MG63 (cell line): ENCODE results near the gene STEEP1. TPM values are rescaled to one million over a fixed set of nuclear protein-coding genes. Genes with fewer than 3 reads are reported as not detected.
"Not testable (repeated sequence)": the region's sequence is repeated elsewhere in the genome, so short reads cannot be mapped to it uniquely, and the experiment has no call there.

Source experiments
- DNase-seq: peaks from one replicate; pipeline ENCODE4 v3.0.0-alpha.2; 2020
- H3K27me3 ChIP-seq: fragments of 250-450 bp; sonication (Bioruptor Pico); 2 replicates; pipeline ENCODE4 v1.5.1; 2020; ENCODE audit warnings: mild to moderate bottlenecking, moderate library complexity
- H3K36me3 ChIP-seq: fragments of 250-450 bp; sonication (Bioruptor Pico); 2 replicates; pipeline ENCODE4 v1.5.1; 2020; ENCODE audit warnings: mild to moderate bottlenecking, moderate library complexity
- H3K4me3 ChIP-seq: fragments of 250-450 bp; sonication (Bioruptor Pico); 2 replicates; pipeline ENCODE4 v1.5.1; 2020; ENCODE audit warnings: mild to moderate bottlenecking, moderate library complexity
- H3K9me3 ChIP-seq: fragments of 250-450 bp; sonication (Bioruptor Pico); 2 replicates; pipeline ENCODE4 v1.5.1; 2020; ENCODE audit warnings: mild to moderate bottlenecking, moderate library complexity
- total RNA-seq: library from RNA; depleted of rRNA; stranded (reverse); fragments of >200 nt; shearing (Covaris generic); gene quantifications from 2 replicates; pipeline ENCODE4 v1.2.3, GENCODE V29; 2014; ENCODE audit warnings: low replicate concordance

STEEP1 gene
- total RNA-seq, 1 experiment from 2014 or later, result 50.8 TPM

- DNase-seq, result peak; percentile 15
- H3K4me3 ChIP-seq, result no peak overlapping the region
- H3K9me3 ChIP-seq, result no peaks in the 10 kb centered on the region
- H3K36me3 ChIP-seq, result no peaks in the 10 kb centered on the region
- H3K27me3 ChIP-seq, result no peaks in the 10 kb centered on the region
Observed at GRCh38 chrX:119552508-119552907, 12.7 kb downstream of the STEEP1 start.

- Histone ChIP-seq H3K27me3 (no peaks in the 10 kb centered on the region), H3K9me3 (no peaks in the 10 kb centered on the region), H3K36me3 (no peaks in the 10 kb centered on the region), H3K4me3 (no peak overlapping the region)
- DNase-seq, result no peak
Observed at GRCh38 chrX:119549327-119550016, 15.7 kb downstream of the STEEP1 start.

GRCh38 chrX:119541188-119541587, 24.0 kb downstream of the STEEP1 start:
- H3K36me3 ChIP-seq, result no peaks in the 10 kb centered on the region
- peak; percentile 57 for DNase-seq
- H3K4me3 ChIP-seq, result no peak overlapping the region
- no peaks in the 10 kb centered on the region for H3K27me3 ChIP-seq
- no peaks in the 10 kb centered on the region for H3K9me3 ChIP-seq

GRCh38 chrX:119539872-119540271, 25.3 kb downstream of the STEEP1 start:
- H3K27me3 ChIP-seq, result no peaks in the 10 kb centered on the region
- no peaks in the 10 kb centered on the region for H3K9me3 ChIP-seq
- no peak for DNase-seq
- H3K4me3 ChIP-seq, result no peak overlapping the region
- H3K36me3 ChIP-seq, result no peaks in the 10 kb centered on the region

DNA sequence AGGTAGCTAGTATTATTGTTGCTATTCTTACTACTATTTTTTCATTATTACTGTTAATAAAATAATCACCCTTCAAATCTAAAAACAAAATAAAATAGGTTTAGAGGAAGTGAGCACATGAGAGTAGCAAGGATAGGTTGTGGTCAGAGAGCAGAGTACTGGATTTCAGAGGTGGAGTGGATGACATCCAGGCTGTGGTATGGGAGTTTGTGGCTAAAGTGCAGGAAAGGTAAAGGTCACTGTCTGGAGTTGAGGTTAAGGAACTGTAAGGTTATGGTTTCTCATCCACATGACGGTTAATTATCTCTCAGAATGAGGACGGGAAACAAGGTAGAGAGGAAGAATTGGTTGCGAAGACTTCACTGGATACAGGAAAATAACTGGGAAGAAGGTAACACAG, 27.7 kb downstream of the STEEP1 start:
- H3K27me3 ChIP-seq, result no peaks in the 10 kb centered on the region
- no peaks in the 10 kb centered on the region for H3K9me3 ChIP-seq
- H3K36me3 ChIP-seq, result no peaks in the 10 kb centered on the region
- no peak overlapping the region for H3K4me3 ChIP-seq
- no peak for DNase-seq

- Histone ChIP-seq H3K4me3 (no peak overlapping the region), H3K36me3 (no peaks in the 10 kb centered on the region), H3K9me3 (no peaks in the 10 kb centered on the region), H3K27me3 (no peaks in the 10 kb centered on the region)
- no peak for DNase-seq
Observed at GRCh38 chrX:119529345-119530276, 35.6 kb downstream of the STEEP1 start.

GRCh38 chrX:119523664-119524184, 41.5 kb downstream of the STEEP1 start:
- Histone ChIP-seq H3K4me3 (no peak overlapping the region), H3K9me3 (no peaks in the 10 kb centered on the region), H3K27me3 (no peaks in the 10 kb centered on the region), H3K36me3 (no peaks in the 10 kb centered on the region)
- DNase-seq, result no peak

- no peak overlapping the region for H3K4me3 ChIP-seq
- DNase-seq, result no peak
- H3K27me3 ChIP-seq, result no peaks in the 10 kb centered on the region
- H3K36me3 ChIP-seq, result no peaks in the 10 kb centered on the region
- H3K9me3 ChIP-seq, result no peaks in the 10 kb centered on the region
Observed at GRCh38 chrX:119521246-119521645, 44.0 kb downstream of the STEEP1 start.

GRCh38 chrX:119518371-119518770, 46.8 kb downstream of the STEEP1 start:
- Histone ChIP-seq H3K36me3 (no peaks in the 10 kb centered on the region), H3K4me3 (no peak overlapping the region), H3K27me3 (no peaks in the 10 kb centered on the region), H3K9me3 (no peaks in the 10 kb centered on the region)
- DNase-seq, result no peak

DNA sequence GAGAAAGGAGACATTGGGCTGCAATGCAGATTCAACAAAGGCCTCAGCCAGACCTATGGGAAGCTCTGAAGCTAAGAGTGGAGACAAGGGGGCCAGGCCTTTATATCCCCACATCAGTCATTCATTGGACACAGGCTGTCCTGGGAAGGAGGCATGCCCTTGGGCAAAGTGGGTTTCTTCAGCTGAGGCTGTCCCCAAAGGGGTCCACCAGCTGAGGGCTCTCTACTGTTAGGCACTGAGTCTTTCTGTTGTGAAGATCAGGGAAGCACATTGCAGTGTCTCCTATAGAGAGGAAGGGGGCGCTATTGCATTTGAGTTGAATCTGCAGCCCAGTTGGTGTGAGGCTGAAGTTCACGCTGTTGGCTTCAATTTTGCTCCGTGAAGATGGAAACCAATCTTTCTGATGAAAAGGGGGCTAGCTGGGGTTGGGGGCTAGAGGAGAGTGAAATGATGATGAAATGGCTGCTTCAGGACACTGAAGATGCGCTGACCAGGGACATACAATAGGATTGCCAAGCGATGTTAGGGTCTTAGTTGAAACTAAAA, 49.0 kb downstream of the STEEP1 start:
- no peaks in the 10 kb centered on the region for H3K36me3 ChIP-seq
- H3K27me3 ChIP-seq, result no peaks in the 10 kb centered on the region
- DNase-seq, result no peak
- no peaks in the 10 kb centered on the region for H3K9me3 ChIP-seq
- no peak overlapping the region for H3K4me3 ChIP-seq

- H3K9me3 ChIP-seq, result no peaks in the 10 kb centered on the region
- no peak overlapping the region for H3K4me3 ChIP-seq
- no peaks in the 10 kb centered on the region for H3K27me3 ChIP-seq
- peak; percentile 55 for DNase-seq
- H3K36me3 ChIP-seq, result no peaks in the 10 kb centered on the region
Observed at GRCh38 chrX:119512146-119512800, 52.9 kb downstream of the STEEP1 start.

DNA sequence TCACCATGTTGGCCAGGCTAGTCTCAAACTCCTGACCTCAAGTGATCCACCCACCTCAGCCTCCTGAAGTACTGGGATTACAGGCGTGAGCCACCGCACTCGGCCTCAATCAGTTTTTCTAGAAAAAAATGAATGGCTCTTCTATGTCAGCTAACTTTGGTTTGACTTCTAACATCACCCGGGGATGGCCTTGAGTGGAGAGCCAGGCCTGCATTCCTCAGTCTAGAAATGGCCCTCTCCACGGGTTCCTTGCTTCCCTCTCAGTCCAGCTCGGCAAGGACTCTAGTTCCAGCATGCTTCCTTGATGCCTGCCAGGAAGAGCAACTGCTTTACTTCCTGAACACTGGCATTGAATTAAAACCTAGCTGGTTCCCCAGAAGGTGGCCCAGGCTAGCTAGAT, 58.0 kb downstream of the STEEP1 start:
- H3K9me3 ChIP-seq, result no peaks in the 10 kb centered on the region
- H3K27me3 ChIP-seq, result no peaks in the 10 kb centered on the region
- no peaks in the 10 kb centered on the region for H3K36me3 ChIP-seq
- no peak overlapping the region for H3K4me3 ChIP-seq
- no peak for DNase-seq

DNA sequence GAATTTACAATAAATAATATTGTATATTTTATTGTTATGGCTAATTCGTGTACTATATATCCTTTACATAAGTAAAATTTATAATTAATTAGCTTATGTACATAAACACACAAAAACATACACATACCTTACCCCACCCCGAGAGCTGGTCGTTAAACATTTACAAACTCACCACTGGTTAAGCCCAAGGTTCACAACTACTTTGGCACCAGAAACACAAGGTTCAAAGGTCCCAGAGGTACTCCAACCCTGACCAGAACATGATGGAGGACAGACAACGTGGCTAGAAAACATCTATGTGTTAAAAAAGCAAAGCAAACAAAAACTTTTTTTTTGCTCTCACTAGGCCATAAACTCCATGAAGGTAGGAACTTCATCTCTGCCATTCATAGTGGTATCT, 59.3 kb downstream of the STEEP1 start:
- Histone ChIP-seq H3K36me3 (no peaks in the 10 kb centered on the region), H3K4me3 (no peak overlapping the region), H3K9me3 (no peaks in the 10 kb centered on the region), H3K27me3 (no peaks in the 10 kb centered on the region)
- no peak for DNase-seq

GRCh38 chrX:119505145-119505544, 60.1 kb downstream of the STEEP1 start:
- H3K9me3 ChIP-seq, H3K27me3 ChIP-seq, DNase-seq: not testable (repeated sequence)

DNA sequence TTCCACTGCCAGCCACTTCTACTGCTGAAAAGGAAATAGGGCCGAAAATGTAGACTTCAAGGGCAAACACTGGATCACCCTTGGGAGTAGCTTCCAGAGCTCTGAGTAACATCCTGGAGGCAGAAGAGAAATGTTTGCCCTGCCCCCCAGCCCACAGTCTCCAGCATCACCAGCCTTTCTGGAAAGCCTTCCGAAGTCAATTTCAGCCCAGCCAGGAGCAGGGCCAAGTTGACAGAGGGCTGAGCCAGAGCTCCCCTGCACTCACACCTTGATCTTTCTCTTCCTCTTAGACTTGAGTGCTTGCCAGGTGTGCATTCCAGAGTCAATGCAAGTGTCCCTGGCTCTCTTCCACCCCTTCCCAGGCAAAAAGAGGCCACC, 61.7 kb downstream of the STEEP1 start:
- no peaks in the 10 kb centered on the region for H3K27me3 ChIP-seq
- H3K4me3 ChIP-seq, result no peak overlapping the region
- peak; percentile 88 for DNase-seq
- H3K9me3 ChIP-seq, result no peaks in the 10 kb centered on the region
- H3K36me3 ChIP-seq, result no peaks in the 10 kb centered on the region

More at GRCh38 chrX:119505145-119505544, 60.1 kb downstream of the STEEP1 start:
- not testable (repeated sequence) for H3K36me3 ChIP-seq, H3K4me3 ChIP-seq

GRCh38 chrX:119502727-119503483, 62.3 kb downstream of the STEEP1 start:
- no peak overlapping the region for H3K4me3 ChIP-seq

More at GRCh38 chrX:119502727-119503483, 62.3 kb downstream of the STEEP1 start:
- Histone ChIP-seq H3K27me3 (no peaks in the 10 kb centered on the region), H3K9me3 (no peaks in the 10 kb centered on the region), H3K36me3 (no peaks in the 10 kb centered on the region)
- DNase-seq, result peak; percentile 38
